DND-41 (cell line): ENCODE measurements around the gene OTP.

Experiments
- ATAC-seq: fragments of 200-7000 bp; cut with Tn5 transposase; 3 replicates; pipeline ENCODE4 v1.9.1; 2021; ENCODE audit warnings: low read depth; ENCODE audit not compliant: insufficient read depth
- DNase-seq: peaks from one replicate; pipeline ENCODE4 v3.0.0-alpha.2; 2020
- H2AFZ ChIP-seq: 2 replicates; pipeline ENCODE4 v1.6.0; 2012; ENCODE audit warnings: low read depth, low read length
- H3K27ac ChIP-seq: 2 replicates; pipeline ENCODE4 v1.5.1; 2012; ENCODE audit warnings: low read length, inconsistent platforms
- H3K27me3 ChIP-seq: fragments of 200-600 bp; sonication (generic); 2 replicates; pipeline ENCODE4 v1.6.0; 2012; ENCODE audit warnings: low read length, mild to moderate bottlenecking, inconsistent platforms; ENCODE audit not compliant: insufficient read depth, poor library complexity
- H3K36me3 ChIP-seq: 2 replicates; pipeline ENCODE4 v1.5.1; 2012; ENCODE audit warnings: low read length, inconsistent platforms; ENCODE audit not compliant: insufficient read depth
- H3K4me1 ChIP-seq: 2 replicates; pipeline ENCODE4 v1.5.1; 2012; ENCODE audit warnings: mild to moderate bottlenecking, low read length; ENCODE audit not compliant: insufficient read depth
- H3K4me2 ChIP-seq: 2 replicates; pipeline ENCODE4 v1.6.0; 2012; ENCODE audit warnings: mild to moderate bottlenecking, moderate library complexity, low read length, inconsistent platforms; ENCODE audit not compliant: insufficient read depth
- H3K4me3 ChIP-seq, 2 experiments: fragments of 200-600 bp in 1 of 2; shearing (Covaris generic) in 1 of 2; 2 replicates each; pipeline ENCODE4 v1.5.1; 2012 to 2016; ENCODE audit warnings: inconsistent platforms in 2 of 2, low read length in 2 of 2, mild to moderate bottlenecking in 2 of 2, low read depth in 1 of 2, moderate library complexity in 1 of 2
- H3K79me2 ChIP-seq: 2 replicates; pipeline ENCODE4 v1.6.0; 2012; ENCODE audit warnings: low read length, inconsistent platforms; ENCODE audit not compliant: insufficient read depth
- H3K9ac ChIP-seq: 2 replicates; pipeline ENCODE4 v1.6.0; 2012; ENCODE audit warnings: low read depth, mild to moderate bottlenecking, inconsistent platforms, low read length, moderate library complexity
- H3K9me3 ChIP-seq: 2 replicates; pipeline ENCODE4 v1.5.1; 2012; ENCODE audit warnings: low read length, moderate library complexity, mild to moderate bottlenecking, inconsistent platforms; ENCODE audit not compliant: insufficient read depth, severe bottlenecking
- H4K20me1 ChIP-seq: 2 replicates; pipeline ENCODE4 v1.6.0; 2012; ENCODE audit warnings: low read length; ENCODE audit not compliant: insufficient read depth
- CTCF ChIP-seq: IDR thresholded peaks from 2 replicates; pipeline ENCODE4 v1.5.1; 2012; ENCODE audit warnings: borderline replicate concordance, low read length, moderate library complexity, mild to moderate bottlenecking; ENCODE audit not compliant: poor library complexity, severe bottlenecking; ENCODE audit errors: extremely low read depth
- EZH2 ChIP-seq: IDR thresholded peaks from 3 replicates; pipeline ENCODE4 v1.6.1; 2012; ENCODE audit warnings: borderline replicate concordance, low read depth, mild to moderate bottlenecking, moderate library complexity, low read length, inconsistent platforms; ENCODE audit not compliant: severe bottlenecking

The OTP gene

GRCh38 chr5:77643654-77644370 lies 5.3 kb upstream of the OTP start:
- TF ChIP-seq CTCF (no peak), EZH2 (no peak)
- no peaks in the 10 kb centered on the region for H3K36me3 ChIP-seq
- DNase-seq: no peak

GRCh38 chr5:77642738-77643653 lies 4.5 kb upstream of the OTP start:
- no peaks in the 10 kb centered on the region for H4K20me1 ChIP-seq
- H3K27me3 ChIP-seq: no peaks in the 10 kb centered on the region
- H3K4me3 ChIP-seq: no peak overlapping the region
- H2AFZ ChIP-seq: no peak overlapping the region
- ATAC-seq: no peak
- no peaks in the 10 kb centered on the region for H3K79me2 ChIP-seq
- H3K4me2 ChIP-seq: no peak overlapping the region
- no peaks in the 10 kb centered on the region for H3K9me3 ChIP-seq
- H3K36me3 ChIP-seq: no peaks in the 10 kb centered on the region
- no peak overlapping the region for H3K9ac ChIP-seq
- H3K4me1 ChIP-seq: no peaks in the 10 kb centered on the region
- H3K27ac ChIP-seq: no peak overlapping the region
- DNase-seq: no peak
- TF ChIP-seq EZH2: no peak
- no peak for TF ChIP-seq CTCF

More at GRCh38 chr5:77643654-77644370, 5.3 kb upstream of the OTP start:
- Histone ChIP-seq H3K4me2 (no peak overlapping the region), H4K20me1 (no peaks in the 10 kb centered on the region), H3K9me3 (no peaks in the 10 kb centered on the region), H3K4me3 (no peak overlapping the region), H3K27ac (no peak overlapping the region), H2AFZ (no peak overlapping the region), H3K4me1 (no peaks in the 10 kb centered on the region), H3K79me2 (no peaks in the 10 kb centered on the region), H3K9ac (no peak overlapping the region), H3K27me3 (no peaks in the 10 kb centered on the region)
- no peak for ATAC-seq

DNA sequence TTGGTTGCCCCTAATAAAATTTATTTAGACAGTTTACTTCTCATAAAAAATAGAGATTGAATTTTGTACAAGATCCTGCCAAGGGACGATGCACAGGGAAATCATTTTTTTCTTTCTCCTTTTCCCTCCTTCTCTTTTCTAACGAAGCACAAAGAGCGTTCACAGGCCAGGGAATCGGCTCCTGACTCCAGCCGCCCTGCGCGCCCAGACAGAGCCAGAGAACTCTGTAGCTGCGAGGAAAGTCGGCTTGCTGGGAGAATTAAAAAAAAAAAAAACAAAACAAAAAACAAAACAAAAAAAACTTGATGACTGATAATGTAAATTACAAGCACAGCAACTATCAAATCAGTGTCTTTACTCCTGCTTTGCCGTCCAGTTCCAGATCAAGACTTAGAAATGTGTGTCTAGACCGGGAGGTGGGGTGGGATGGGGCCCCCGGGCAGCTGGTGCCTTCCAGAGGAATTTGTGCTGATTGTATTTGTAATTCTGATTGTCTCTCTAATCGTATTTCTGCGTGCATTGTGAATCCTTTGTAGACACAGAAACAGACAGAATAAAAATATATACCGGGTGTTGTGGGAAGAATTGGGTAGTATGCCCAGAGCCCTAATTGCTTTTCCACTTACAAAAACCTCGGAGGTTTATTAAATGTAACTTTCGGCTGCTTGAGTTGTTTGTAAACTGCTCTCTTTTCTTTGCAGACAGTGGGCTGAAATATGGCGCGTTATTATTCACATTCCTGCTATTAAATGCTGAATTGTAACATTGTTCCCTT lies 3.6 kb upstream of the OTP start:
- Histone ChIP-seq H3K4me2 (no peak overlapping the region), H3K27ac (no peak overlapping the region), H4K20me1 (no peaks in the 10 kb centered on the region), H3K4me1 (no peaks in the 10 kb centered on the region), H3K9me3 (no peaks in the 10 kb centered on the region), H2AFZ (no peak overlapping the region), H3K27me3 (no peaks in the 10 kb centered on the region), H3K36me3 (no peaks in the 10 kb centered on the region), H3K79me2 (no peaks in the 10 kb centered on the region), H3K9ac (no peak overlapping the region), H3K4me3 (no peak overlapping the region)
- TF ChIP-seq CTCF (no peak), EZH2 (no peak)
- no peak for ATAC-seq
- DNase-seq: no peak
